Gastrocnemius medialis (tissue), 4 donors: ENCODE measurements around the gene CACNA2D3.

Experiments used
- CTCF ChIP-seq, 5 experiments: fragments of 450-650 bp in 3 of 5; fragments of 200-600 bp in 2 of 5; sonication (generic) in 2 of 5; IDR thresholded peaks in 4 of 5; conservative IDR thresholded peaks in 1 of 5; 1 replicate in 4 of 5; 2 replicates in 1 of 5; pipeline ENCODE4 v1.5.1; 2016 to 2019; ENCODE audit warnings: antibody characterized with exemption in 5 of 5, mild to moderate bottlenecking in 3 of 5, moderate library complexity in 3 of 5
- POLR2A ChIP-seq, 2 donors: fragments of 450-650 bp; IDR thresholded peaks; one replicate each; pipeline ENCODE4 v1.6.1; 2017; ENCODE audit warnings: antibody characterized with exemption in 2 of 2, mild to moderate bottlenecking in 2 of 2, moderate library complexity in 2 of 2

- TF ChIP-seq CTCF (IDR thresholded peaks at IDR 0.05 in 4 of 5, conservative IDR thresholded peaks at IDR 0.05 in 1 of 5) (no peak), POLR2A (IDR thresholded peaks at IDR 0.05) (no peak)
These were observed 559.4 kb downstream of the CACNA2D3 start for GRCh38 chr3:54681706-54682105.
